HCT116 (cell line): ENCODE data around the gene FAM83D. TPM values are rescaled to one million over a fixed set of nuclear protein-coding genes. Genes with fewer than 3 reads are reported as not detected.

Experiments
- ATAC-seq: fragments of 200-7000 bp; cut with Tn5 transposase; 2 replicates; pipeline ENCODE4 v1.9.1; 2020; ENCODE audit warnings: mild to moderate bottlenecking, moderate library complexity
- BruUV-seq: library from RNA; stranded (reverse); fragments of 400-500 nt; replicated peaks from 2 replicates; lab custom pipeline; 2021; lab: Mats Ljungman, UMichigan
- CTCF ChIA-PET: fragments of 300-600 bp; sonication (Branson Sonifier 250); formaldehyde crosslinking; loops from one replicate; lab custom pipeline; 2021; ENCODE audit warnings: antibody characterized with exemption; lab: Charles Lee
- POLR2A ChIA-PET: fragments of 300-600, 350-600 bp; sonication (Branson Sonifier 250); formaldehyde crosslinking; loops from one replicate; lab custom pipeline; 2021; ENCODE audit warnings: antibody characterized with exemption; lab: Charles Lee
- RAD21 ChIA-PET, 2 experiments: fragments of 300-600 bp; sonication (Branson Sonifier 250); formaldehyde crosslinking; loops; one replicate each; lab custom pipeline; 2023; ENCODE audit warnings: low total read pairs in 2 of 2; ENCODE audit not compliant: uncharacterized antibody in 2 of 2, unreplicated experiment in 2 of 2, low non-redundant PET in 1 of 2; lab: Charles Lee
- DNase-seq: peaks from one replicate; pipeline ENCODE4 v3.0.0-alpha.2; 2010; ENCODE audit warnings: low read depth, low spot score
- H2AFZ ChIP-seq: fragments of 200-600 bp; shearing (Covaris generic), sonication (generic); 2 replicates; pipeline ENCODE4 v1.6.1; 2017; ENCODE audit warnings: low read depth, mixed run types, mixed read lengths, antibody characterized with exemption, low read length; ENCODE audit not compliant: poor library complexity, severe bottlenecking
- H3K27ac ChIP-seq: 2 replicates; pipeline ENCODE4 v1.5.1; 2012; ENCODE audit warnings: low read depth, low read length
- H3K27me3 ChIP-seq: fragments of 200-600 bp; sonication (generic); 2 replicates; pipeline ENCODE4 v1.6.1; 2016; ENCODE audit warnings: mixed run types, low read length, mixed read lengths; ENCODE audit not compliant: insufficient read depth
- H3K36me3 ChIP-seq, 2 experiments: fragments of 200-500 bp in 1 of 2; fragments of 200-600 bp in 1 of 2; sonication (Bioruptor generic) in 1 of 2; sonication (generic) in 1 of 2; 2 replicates each; pipeline versions ENCODE4 v1.5.1 to v1.6.1; 2014 to 2016; ENCODE audit warnings: low read length in 2 of 2, inconsistent platforms in 1 of 2, mixed read lengths in 1 of 2, mixed run types in 1 of 2; ENCODE audit not compliant: insufficient read depth in 2 of 2, control insufficient read depth in 1 of 2
- H3K4me1 ChIP-seq, 2 experiments: fragments of 200-600 bp in 1 of 2; sonication (generic) in 1 of 2; 2 replicates each; pipeline versions ENCODE4 v1.5.1 to v1.6.1; 2012 to 2017; ENCODE audit warnings: low read length in 2 of 2, inconsistent platforms in 1 of 2, mild to moderate bottlenecking in 1 of 2, mixed read lengths in 1 of 2, mixed run types in 1 of 2, moderate library complexity in 1 of 2; ENCODE audit not compliant: insufficient read depth in 2 of 2, control insufficient read depth in 1 of 2
- H3K4me2 ChIP-seq: fragments of 200-600 bp; sonication (generic); 2 replicates; pipeline ENCODE4 v1.6.1; 2017; ENCODE audit warnings: mixed run types, low read length, mixed read lengths
- H3K4me3 ChIP-seq, 2 experiments: fragments of 200-600 bp in 1 of 2; sonication (generic) in 1 of 2; replicated peaks in 1 of 2; 2 replicates each; pipeline ENCODE4 v1.5.1; 2011 to 2016; ENCODE audit warnings: low read length in 2 of 2, control low read depth in 1 of 2, low read depth in 1 of 2, mild to moderate bottlenecking in 1 of 2, mixed read lengths in 1 of 2, mixed run types in 1 of 2
- H3K79me2 ChIP-seq: fragments of 200-600 bp; sonication (generic); 2 replicates; pipeline ENCODE4 v1.6.1; 2017; ENCODE audit warnings: mild to moderate bottlenecking, mixed run types, low read length, moderate library complexity, mixed read lengths; ENCODE audit not compliant: insufficient read depth
- H3K9ac ChIP-seq: fragments of 200-600 bp; sonication (generic); 2 replicates; pipeline ENCODE4 v1.6.1; 2016; ENCODE audit warnings: low read length, mixed read lengths
- H3K9me2 ChIP-seq: fragments of 200-600 bp; sonication (generic), shearing (Covaris generic); 2 replicates; pipeline ENCODE4 v1.6.1; 2017; ENCODE audit warnings: mixed run types, mild to moderate bottlenecking, moderate library complexity; ENCODE audit not compliant: insufficient read depth
- H3K9me3 ChIP-seq, 2 experiments: fragments of 200-500 bp in 1 of 2; fragments of 200-600 bp in 1 of 2; sonication (Bioruptor generic) in 1 of 2; sonication (generic) in 1 of 2; 2 replicates each; pipeline ENCODE4 v1.6.1; 2014 to 2017; ENCODE audit warnings: low read length in 2 of 2, mixed read lengths in 2 of 2, inconsistent platforms in 1 of 2, low read depth in 1 of 2, mild to moderate bottlenecking in 1 of 2, mixed run types in 1 of 2, moderate library complexity in 1 of 2; ENCODE audit not compliant: control insufficient read depth in 1 of 2, insufficient read depth in 1 of 2
- H4K20me1 ChIP-seq: fragments of 200-600 bp; sonication (generic), shearing (Covaris generic); 2 replicates; pipeline ENCODE4 v1.6.1; 2017; ENCODE audit warnings: mixed run types, mild to moderate bottlenecking, moderate library complexity; ENCODE audit not compliant: insufficient read depth
- ATF3 ChIP-seq: IDR thresholded peaks from 2 replicates; pipeline ENCODE4 v1.6.1; 2012
- CBX3 ChIP-seq: IDR thresholded peaks from 2 replicates; pipeline ENCODE4 v1.6.1; 2012; ENCODE audit warnings: low read depth
- EGR1 ChIP-seq: IDR thresholded peaks from 2 replicates; pipeline ENCODE4 v1.6.1; 2012; ENCODE audit warnings: low read depth
- EZH2 ChIP-seq: fragments of 200-600 bp; sonication (generic); IDR thresholded peaks from 2 replicates; pipeline ENCODE4 v1.6.1; 2017; ENCODE audit warnings: antibody characterized with exemption, mixed run types
- FOSL1 ChIP-seq: IDR thresholded peaks from 2 replicates; pipeline ENCODE4 v1.6.1; 2012; ENCODE audit warnings: low read depth
- POLR2A ChIP-seq: IDR thresholded peaks from 2 replicates; pipeline ENCODE4 v1.7.0; 2011; ENCODE audit warnings: borderline replicate concordance; ENCODE audit not compliant: insufficient read depth, insufficient read length; ENCODE audit errors: extremely low read depth
- RAD21 ChIP-seq: IDR thresholded peaks from 2 replicates; pipeline ENCODE4 v1.6.1; 2012; ENCODE audit warnings: low read depth, mild to moderate bottlenecking
- SP1 ChIP-seq: IDR thresholded peaks from 2 replicates; pipeline ENCODE4 v1.6.1; 2012; ENCODE audit warnings: low read depth
- ZBTB33 ChIP-seq: IDR thresholded peaks from 2 replicates; pipeline ENCODE4 v1.6.1; 2011; ENCODE audit warnings: mild to moderate bottlenecking, low read length, moderate library complexity; ENCODE audit not compliant: insufficient replicate concordance; ENCODE audit errors: extremely low read depth
- ZFX ChIP-seq: fragments of 450-650 bp; IDR thresholded peaks from 2 replicates; pipeline ENCODE4 v1.6.1; 2017
- ZNF274 ChIP-seq: fragments of 200-500 bp; sonication (Bioruptor generic); IDR thresholded peaks from 2 replicates; pipeline ENCODE4 v1.6.1; 2014; ENCODE audit warnings: mild to moderate bottlenecking, low read depth, low read length, inconsistent platforms
- intact Hi-C: fragments of 100-400 bp; cut with micrococcal nuclease; formaldehyde crosslinking; loops from 2 replicates; pipeline ENCODE4 v1.10.0; 2022
- total RNA-seq: library from RNA; stranded (reverse); gene quantifications from one replicate; pipeline ENCODE4 v1.2.1, GENCODE V29; 2021; ENCODE audit not compliant: unreplicated experiment
- TF ChIP-seq, protein P1 (sequence below), 3 experiments: fragments of 200-600 bp in 1 of 3; sonication (generic) in 1 of 3; IDR thresholded peaks in 2 of 3; conservative IDR thresholded peaks in 1 of 3; 2 replicates each; pipeline ENCODE4 v1.5.1; 2012 to 2017; ENCODE audit warnings: low read depth in 2 of 3, low read length in 2 of 3, antibody characterized with exemption in 1 of 3, borderline replicate concordance in 1 of 3, control low read depth in 1 of 3, mild to moderate bottlenecking in 1 of 3, mixed read lengths in 1 of 3, mixed run types in 1 of 3, moderate library complexity in 1 of 3; ENCODE audit not compliant: insufficient read depth in 1 of 3
- TF ChIP-seq, protein P2 (sequence below): IDR thresholded peaks from 2 replicates; pipeline ENCODE4 v1.6.1; 2012; ENCODE audit warnings: low read depth

Gene FAM83D
- total RNA-seq, 1 experiment from 2014 or later, result 51.1 TPM

GRCh38 chr20:38979842-38980241 lies 53.6 kb downstream of the FAM83D start:
- ATAC-seq, result no peak
- Histone ChIP-seq H3K4me1 (peaks cover 0 to 2% of the 10 kb centered on the region in 2 experiments; a peak in 3 of 4 replicates), H3K27ac (no peak overlapping the region), H3K9ac (no peak overlapping the region), H3K9me2 (no peaks in the 10 kb centered on the region), H3K4me3 (no peak overlapping the region), H3K4me2 (no peak overlapping the region), H4K20me1 (no peaks in the 10 kb centered on the region), H3K9me3 (no peaks in the 10 kb centered on the region), H3K36me3 (0 out of 4 replicates have a peak, but pooled peaks cover 0 to 2% of the 10 kb centered on the region in 2 experiments), H2AFZ (no peak overlapping the region), H3K79me2 (peaks cover 51% of the 10 kb centered on the region), H3K27me3 (no peaks in the 10 kb centered on the region)
- POLR2A ChIA-PET, result no interaction called here
- CTCF ChIA-PET, result no interaction called here
- no TSS peak for BruUV-seq
- intact Hi-C loops, result no loop called here
- TF ChIP-seq ZBTB33 (no peak), RAD21 (no peak), FOSL1 (no peak), ZNF274 (no peak), EGR1 (no peak), SP1 (no peak), CBX3 (no peak), ATF3 (no peak), ZFX (no peak), POLR2A (no peak), EZH2 (no peak)
- TF ChIP-seq, protein P1, sequence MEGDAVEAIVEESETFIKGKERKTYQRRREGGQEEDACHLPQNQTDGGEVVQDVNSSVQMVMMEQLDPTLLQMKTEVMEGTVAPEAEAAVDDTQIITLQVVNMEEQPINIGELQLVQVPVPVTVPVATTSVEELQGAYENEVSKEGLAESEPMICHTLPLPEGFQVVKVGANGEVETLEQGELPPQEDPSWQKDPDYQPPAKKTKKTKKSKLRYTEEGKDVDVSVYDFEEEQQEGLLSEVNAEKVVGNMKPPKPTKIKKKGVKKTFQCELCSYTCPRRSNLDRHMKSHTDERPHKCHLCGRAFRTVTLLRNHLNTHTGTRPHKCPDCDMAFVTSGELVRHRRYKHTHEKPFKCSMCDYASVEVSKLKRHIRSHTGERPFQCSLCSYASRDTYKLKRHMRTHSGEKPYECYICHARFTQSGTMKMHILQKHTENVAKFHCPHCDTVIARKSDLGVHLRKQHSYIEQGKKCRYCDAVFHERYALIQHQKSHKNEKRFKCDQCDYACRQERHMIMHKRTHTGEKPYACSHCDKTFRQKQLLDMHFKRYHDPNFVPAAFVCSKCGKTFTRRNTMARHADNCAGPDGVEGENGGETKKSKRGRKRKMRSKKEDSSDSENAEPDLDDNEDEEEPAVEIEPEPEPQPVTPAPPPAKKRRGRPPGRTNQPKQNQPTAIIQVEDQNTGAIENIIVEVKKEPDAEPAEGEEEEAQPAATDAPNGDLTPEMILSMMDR (IDR thresholded peaks at IDR 0.05 in 2 of 3, conservative IDR thresholded peaks at IDR 0.05 in 1 of 3; ENCODE audit: borderline replicate concordance in 1 of 3, insufficient read depth in 1 of 3, low read depth in 2 of 3, low read length in 2 of 3), result no peak
- TF ChIP-seq, protein P2, sequence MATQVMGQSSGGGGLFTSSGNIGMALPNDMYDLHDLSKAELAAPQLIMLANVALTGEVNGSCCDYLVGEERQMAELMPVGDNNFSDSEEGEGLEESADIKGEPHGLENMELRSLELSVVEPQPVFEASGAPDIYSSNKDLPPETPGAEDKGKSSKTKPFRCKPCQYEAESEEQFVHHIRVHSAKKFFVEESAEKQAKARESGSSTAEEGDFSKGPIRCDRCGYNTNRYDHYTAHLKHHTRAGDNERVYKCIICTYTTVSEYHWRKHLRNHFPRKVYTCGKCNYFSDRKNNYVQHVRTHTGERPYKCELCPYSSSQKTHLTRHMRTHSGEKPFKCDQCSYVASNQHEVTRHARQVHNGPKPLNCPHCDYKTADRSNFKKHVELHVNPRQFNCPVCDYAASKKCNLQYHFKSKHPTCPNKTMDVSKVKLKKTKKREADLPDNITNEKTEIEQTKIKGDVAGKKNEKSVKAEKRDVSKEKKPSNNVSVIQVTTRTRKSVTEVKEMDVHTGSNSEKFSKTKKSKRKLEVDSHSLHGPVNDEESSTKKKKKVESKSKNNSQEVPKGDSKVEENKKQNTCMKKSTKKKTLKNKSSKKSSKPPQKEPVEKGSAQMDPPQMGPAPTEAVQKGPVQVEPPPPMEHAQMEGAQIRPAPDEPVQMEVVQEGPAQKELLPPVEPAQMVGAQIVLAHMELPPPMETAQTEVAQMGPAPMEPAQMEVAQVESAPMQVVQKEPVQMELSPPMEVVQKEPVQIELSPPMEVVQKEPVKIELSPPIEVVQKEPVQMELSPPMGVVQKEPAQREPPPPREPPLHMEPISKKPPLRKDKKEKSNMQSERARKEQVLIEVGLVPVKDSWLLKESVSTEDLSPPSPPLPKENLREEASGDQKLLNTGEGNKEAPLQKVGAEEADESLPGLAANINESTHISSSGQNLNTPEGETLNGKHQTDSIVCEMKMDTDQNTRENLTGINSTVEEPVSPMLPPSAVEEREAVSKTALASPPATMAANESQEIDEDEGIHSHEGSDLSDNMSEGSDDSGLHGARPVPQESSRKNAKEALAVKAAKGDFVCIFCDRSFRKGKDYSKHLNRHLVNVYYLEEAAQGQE, result no peak
- DNase-seq, result no peak
- RAD21 ChIA-PET, result no interaction called here
